EH (cell line): ENCODE data around the gene TUBB2A.
"Not testable (repeated sequence)": the region's sequence is repeated elsewhere in the genome, so short reads cannot be mapped to it uniquely, and the experiment has no call there.

Experiments
- DNase-seq: peaks from one replicate; pipeline ENCODE4 v3.0.0-alpha.2; 2015; ENCODE audit warnings: low read depth

Gene TUBB2A

DNA sequence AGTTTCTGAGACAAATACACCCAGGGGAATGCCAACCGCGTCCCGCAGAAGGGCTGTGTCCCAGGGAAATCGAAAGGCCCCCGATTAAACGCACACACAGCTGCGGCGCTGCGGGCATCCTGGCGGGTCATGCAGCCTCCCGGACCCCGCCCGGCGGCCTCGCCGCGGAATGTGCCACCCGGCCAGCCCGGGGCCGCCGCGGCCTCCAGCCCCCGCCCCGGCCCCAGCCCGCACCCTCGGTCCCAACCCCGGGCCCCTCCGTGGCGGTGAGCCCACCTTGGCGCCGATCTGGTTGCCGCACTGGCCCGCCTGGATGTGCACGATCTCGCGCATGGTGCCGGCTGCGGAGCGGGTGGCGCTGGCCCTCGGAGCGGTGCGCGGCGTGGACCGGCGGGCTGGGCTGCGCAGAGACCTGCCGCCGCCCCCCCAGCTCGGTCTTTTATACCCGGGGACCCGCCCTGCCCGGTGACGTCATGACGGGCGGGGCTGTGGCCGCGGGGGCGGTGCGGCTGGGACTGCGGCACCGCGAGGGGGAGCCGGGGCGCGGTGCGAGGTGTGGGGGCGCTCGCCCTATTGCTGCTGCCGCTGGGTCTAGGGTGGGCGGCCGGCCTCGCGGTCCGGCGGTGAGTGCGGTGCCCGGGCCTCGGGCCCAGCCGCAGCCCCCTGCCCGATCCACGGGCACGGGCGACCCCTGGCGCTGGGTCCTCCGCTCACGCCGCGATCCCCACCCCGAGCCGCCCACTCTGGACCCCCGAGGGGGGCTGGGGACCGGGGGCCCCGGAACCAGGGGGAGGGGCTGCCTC lies at the start of gene TUBB2A:
TSS of gene TUBB2A (minus strand) at position 414 of the 803 bp plus-strand sequence. CDS start at position 333, 81 bp downstream.
- DNase-seq: peak; percentile 85

DNA sequence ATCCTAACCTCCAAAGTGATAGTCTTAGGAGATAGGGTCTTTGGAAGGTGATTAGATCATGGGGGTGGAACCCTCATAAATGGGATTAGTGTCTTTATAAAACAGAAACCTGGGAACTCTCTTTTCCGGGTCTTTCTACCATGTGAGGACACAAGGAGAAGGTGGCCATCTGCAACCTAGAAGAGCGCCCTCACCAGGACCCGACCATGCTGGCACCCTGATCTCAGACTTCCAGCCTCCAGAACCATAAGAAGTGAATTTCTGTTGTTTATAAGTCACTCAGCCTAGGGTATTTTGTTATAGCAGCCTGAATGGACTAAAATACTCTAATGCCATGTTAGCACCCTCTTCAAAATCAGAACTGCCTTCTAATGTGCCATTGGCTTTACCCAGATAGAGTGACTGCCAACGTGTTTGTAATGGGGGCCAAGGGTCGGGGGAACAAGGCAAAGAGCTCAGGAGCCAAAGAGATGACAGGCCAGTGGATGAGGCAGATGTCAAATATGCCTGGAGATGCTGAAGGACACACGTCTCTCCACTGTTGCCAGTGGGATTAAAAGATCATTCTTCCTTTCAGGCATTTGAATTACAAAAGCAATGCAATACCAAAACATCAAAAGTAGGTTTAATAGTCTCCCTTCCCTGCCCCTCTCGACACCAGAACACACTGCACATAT lies 49.1 kb upstream of the TUBB2A start:
- DNase-seq: no peak

GRCh38 chr6:3205913-3206312 lies 48.6 kb upstream of the TUBB2A start:
- peak; percentile 98 for DNase-seq

- no peak for DNase-seq
These were observed 47.6 kb upstream of the TUBB2A start for GRCh38 chr6:3204921-3205320.

DNA sequence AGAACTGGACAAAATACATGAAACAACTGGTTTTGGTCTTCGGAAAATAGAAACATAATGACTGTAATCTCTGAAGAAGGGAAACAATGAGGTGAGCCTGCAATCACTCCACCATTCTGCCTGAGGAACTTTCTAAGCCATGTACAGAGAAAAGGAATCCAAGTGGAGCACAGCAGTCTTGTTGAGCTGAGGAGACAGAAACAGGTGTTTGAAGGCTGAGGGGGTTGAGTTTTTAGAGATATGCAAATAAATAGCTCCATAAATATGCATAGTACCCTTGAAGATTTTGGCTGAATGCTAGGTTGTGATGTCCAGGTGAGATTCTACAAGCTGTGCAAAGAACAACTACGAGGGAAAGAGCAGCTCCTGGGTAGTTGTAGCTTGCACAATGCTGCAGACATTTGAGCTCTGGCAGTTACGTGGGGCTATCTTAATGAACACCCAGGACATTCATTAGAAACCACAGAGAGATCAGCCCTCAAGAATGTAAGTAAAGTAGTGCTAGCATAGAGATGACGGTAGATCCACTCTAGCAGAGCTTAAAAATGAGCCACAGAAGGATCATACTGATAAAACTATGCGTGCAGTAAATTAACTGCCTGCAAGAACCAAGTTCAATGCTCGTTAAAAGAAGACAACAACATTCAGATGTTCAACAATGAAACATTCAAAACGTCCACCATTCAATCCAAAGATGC lies 45.8 kb upstream of the TUBB2A start:
- peak; percentile 96 for DNase-seq

- no peak for DNase-seq
These were observed 44.0 kb upstream of the TUBB2A start for GRCh38 chr6:3201388-3201787.

GRCh38 chr6:3200682-3201081 lies 43.3 kb upstream of the TUBB2A start:
- DNase-seq: no peak

DNA sequence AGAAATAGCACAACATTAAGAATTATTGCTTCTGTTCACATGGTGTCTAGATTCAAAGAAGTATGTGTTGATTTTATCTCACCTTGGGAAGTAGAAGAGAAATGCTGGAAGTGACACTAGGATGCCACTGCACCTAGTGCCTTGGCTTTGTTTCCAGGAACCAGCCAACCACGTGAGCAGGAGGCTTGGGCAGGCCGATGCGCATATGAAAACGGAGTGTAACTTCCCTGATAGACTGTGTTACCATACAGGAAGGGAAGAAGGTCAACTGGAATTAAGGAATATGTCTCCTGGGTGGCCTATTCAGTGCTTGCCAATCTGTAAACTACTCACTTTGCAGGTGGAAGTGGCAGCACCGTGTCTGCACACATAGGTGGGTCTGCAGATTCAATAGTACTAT lies 42.0 kb upstream of the TUBB2A start:
- no peak for DNase-seq

DNA sequence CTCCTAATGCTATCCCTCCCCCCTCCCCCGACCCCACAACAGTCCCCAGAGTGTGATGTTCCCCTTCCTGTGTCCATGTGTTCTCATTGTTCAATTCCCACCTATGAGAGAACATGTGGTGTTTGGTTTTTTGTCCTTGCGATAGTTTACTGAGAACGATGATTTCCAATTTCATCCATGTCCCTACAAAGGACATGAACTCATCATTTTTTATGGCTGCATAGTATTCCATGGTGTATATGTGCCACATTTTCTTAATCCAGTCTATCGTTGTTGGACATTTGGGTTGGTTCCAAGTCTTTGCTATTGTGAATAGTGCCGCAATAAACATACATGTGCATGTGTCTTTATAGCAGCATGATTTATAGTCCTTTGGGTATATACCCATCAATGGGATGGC lies 40.4 kb upstream of the TUBB2A start:
- DNase-seq: not testable (repeated sequence)

DNA sequence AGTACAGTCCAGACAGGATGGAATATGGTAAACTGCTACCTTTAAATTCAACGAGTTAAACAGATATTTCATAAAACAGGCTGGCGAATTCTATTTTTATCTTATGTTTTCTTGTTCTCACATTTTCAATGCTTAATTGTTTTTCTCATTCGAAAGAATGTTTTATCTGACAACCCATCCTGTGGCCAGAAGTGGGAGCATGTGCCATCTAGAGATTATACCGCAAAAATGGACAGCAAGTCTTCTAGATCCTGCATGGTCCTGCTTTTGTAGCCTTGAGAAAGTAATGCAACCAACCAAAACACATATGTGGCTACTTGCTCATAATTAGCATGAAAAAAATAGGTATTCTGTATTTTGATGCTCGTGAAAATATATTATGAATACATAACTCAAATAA lies 39.4 kb upstream of the TUBB2A start:
- no peak for DNase-seq

DNA sequence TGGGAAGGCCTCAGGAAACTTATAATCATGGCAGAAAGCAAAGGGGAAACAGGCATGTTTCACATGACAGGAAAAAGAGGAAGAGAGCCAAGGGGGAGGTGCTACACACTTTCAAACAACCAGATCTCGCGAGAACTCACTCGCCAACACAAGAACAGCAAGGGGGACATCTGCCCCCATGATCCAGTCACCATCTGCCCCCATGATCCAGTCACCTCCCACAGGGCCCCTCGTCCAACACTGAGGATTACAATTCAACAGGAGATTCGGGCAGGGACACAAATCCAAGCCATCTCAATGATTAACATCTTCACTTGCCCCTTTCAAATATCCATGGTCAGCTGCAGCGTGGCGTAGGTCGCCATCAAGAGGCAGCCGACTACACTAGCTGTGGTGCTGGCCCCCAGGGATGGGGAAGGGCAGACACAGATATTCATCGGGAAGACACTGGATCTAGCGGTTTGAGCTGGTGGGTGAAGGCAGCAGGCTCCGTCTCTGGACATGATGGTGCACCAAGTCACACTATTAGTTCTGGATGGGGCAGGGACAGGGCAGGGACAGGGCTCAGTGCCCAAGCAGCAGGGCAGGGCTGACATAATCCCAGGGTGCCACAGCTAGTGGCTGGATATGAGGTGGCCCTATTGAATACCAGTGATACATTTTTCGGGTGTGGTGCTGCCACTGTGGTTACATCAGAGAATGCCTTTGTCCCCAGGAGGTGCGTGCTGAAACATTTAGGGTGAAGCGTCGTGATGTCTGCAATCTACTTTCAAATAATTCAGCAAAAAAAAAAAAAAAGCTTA lies 38.6 kb upstream of the TUBB2A start:
- peak; percentile 21 for DNase-seq

GRCh38 chr6:3195420-3195694 lies 38.0 kb upstream of the TUBB2A start:
- no peak for DNase-seq

DNA sequence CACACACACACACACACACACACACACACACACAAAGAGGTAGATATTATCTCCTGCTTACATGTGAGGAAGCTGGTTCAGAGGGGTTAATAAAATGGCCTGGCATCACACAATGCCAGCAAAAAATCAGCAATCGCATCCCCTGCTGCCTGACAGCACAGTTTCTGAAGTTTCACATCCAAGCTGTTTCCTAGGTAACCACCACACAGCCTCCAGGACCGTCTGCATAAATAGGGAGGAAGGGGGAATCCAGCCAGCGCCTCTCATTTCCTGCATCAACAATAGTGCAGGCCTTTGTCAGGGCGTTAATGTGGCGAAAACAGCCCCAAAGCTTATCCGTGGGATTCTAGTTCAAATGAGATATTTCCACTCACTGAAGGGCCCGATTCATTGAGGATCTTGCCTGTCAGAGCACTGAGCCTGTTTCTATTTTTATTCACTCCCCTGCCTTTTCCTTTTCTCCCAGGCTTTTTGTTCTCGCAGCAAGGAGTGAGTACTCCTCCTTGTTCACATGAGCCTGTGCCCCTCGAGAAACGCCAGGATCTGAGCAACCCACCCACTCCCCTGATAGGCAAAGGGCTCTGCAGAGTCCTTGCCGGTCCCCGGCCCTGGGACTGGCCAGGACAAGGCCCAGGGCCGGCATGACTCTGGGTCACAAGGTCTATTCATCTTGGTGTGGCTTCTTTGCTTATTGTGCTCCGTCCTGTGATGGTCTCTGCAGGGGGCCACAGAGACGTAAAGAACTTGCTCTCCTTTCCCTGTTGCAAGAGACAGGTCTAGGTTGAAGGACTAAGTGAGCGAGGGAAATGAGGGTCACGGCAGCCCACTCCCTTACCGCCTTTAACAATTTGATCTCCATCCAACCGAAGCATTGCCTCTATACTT lies 37.4 kb upstream of the TUBB2A start:
- no peak for DNase-seq

DNA sequence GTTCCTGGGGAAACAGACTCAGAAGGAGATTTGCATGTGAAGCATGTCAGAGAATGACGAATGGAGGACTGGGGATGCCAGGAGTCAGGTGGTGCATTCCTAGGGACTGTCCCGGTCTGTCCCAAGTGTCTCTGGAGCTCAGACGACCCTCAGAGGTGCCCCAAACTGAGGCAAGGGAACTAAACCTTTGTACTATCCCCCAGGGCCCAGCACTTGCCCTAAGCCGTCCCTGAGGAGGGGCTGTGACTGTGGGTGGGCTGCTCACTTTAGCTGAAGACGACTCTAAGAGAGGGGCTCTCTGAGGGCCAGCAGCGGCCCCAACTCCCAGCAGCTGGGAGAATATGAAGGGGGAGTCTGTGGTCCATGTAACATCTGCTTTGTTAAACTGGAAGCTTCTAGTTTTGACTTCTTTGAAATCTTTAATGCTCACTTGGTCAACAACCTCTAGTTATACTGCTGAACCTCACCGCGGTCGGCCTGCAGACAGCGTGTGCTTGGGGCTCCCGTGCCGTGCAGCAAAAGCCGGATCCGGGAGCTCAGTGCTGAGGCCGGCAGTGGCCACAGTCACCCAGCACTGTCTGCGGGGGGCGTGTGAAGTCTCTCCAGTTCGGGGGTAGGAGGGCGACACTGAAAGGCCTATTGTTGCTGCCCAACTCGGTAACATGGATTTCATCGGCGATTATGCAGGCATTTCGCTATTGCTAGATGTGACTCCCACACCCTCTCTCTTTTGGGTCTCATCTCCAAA lies 35.9 kb upstream of the TUBB2A start:
- no peak for DNase-seq

- DNase-seq: no peak
These were observed 33.4 kb upstream of the TUBB2A start for GRCh38 chr6:3190779-3191178.

DNA sequence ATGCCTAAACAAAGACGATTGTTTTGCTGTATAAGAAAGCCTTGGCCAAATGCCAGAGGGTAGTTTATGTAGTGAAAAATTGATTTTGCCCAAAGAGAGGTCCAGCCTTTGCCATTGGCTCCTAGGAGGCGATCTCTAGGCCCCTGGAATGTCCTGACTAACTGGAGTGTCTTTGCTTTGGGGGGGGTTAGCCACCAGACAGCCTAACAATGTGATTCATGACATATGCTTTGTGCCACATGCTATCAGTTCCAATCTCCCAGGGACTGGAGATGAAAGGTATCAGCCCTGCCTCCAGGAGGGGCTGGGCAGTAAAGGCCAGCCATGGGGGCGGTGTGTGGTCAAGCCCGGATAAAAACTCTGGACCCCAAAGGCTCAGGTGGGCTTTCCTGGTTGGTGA lies 32.7 kb upstream of the TUBB2A start:
- DNase-seq: peak; percentile 31

GRCh38 chr6:3189192-3189591 lies 31.8 kb upstream of the TUBB2A start:
- not testable (repeated sequence) for DNase-seq

DNA sequence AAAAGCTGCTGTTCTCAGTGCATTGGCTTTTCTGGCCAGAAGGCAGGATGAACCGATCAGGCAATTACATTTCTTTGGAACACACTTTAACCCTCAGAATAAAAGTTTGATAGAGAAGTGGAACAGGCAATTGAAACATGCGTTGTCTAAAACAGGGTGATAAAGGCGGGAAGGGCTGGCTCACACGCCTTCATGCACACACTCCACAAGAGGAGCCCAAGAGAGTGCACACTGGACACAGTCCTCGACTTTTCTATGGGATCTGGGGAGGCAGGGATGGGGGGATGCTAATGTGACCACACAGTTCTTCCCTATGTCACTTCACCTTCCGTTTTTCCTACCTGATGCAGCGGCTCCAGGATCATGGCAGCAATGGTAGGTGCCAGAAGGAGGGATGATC lies 30.9 kb upstream of the TUBB2A start:
- DNase-seq: no peak

- no peak for DNase-seq
These were observed 29.6 kb upstream of the TUBB2A start for GRCh38 chr6:3186974-3187382.

- no peak for DNase-seq
These were observed 25.7 kb upstream of the TUBB2A start for GRCh38 chr6:3183066-3183465.

DNA sequence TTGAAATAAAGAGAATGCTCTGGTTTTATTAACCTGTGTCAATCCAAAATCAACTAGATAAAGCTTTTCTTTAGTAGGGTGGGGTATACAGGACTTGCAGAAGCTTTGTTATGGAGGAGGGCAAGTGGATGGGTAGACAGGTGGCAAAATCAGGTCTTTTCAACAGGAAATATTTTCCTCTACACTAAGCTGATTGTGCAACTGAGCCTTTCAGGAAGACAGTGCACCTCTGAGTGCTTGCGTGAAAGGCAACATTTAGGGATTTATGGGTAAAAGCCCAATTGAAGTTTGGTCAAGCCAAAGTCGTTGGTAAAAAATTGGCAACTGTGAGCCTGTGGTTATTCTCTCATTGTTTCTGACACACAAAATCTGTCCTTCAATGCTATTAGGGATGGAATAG lies 23.8 kb upstream of the TUBB2A start:
- no peak for DNase-seq
